ENCODE data around the gene TMBIM1. TPM values are rescaled to one million over a fixed set of nuclear protein-coding genes. Genes with fewer than 3 reads are reported as not detected.
A peak's percentile ranks its signal among the peaks of the same experiment; 100 is the strongest.
"Not testable (repeated sequence)": the region's sequence is repeated elsewhere in the genome, so short reads cannot be mapped to it uniquely, and the experiment has no call there.

Gene TMBIM1
- total RNA-seq, 4 donors from 2014 or later, result 234 to 370 (median 319) TPM

DNA sequence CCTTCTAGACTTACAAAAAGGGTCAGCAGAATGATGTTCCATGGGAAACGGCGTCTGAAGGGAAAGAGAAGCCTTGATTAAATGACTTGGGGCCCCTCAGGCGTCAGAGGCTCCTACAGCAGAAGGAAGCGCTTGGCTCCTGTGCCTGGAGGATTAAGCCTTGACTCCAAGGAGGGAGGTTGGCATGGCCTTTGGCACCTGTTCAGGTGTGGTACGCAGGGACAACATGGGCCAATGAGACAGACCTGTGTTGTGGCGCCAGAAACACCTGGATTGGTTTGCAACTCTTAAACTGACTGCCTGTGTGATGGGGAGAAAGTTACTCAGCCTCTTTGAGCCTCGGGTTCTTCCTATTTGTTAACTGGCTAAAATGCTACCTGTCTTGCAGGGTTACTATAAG is 14.4 kb downstream of the TMBIM1 start:
- peaks cover 57% of the 10 kb centered on the region for H3K4me1 ChIP-seq
- H3K27ac ChIP-seq, result peak overlapping the region; percentile 2
- H3K27me3 ChIP-seq, result no peaks in the 10 kb centered on the region
- no peaks in the 10 kb centered on the region for H3K9me3 ChIP-seq
- DNase-seq (ENCODE audit: low spot score in 2 of 2), result no peak
- WGBS, result 68% methylated on average over 7 of the region's 7 CpGs
- H3K4me3 ChIP-seq, result no peak overlapping the region
- H3K36me3 ChIP-seq, result peaks cover 84% of the 10 kb centered on the region
- TF ChIP-seq POLR2AphosphoS5 (IDR thresholded peaks at IDR 0.05), result no peak
- TF ChIP-seq POLR2A (IDR thresholded peaks at IDR 0.05), result no peak
- no peak for TF ChIP-seq EP300 (IDR thresholded peaks at IDR 0.05)
- TF ChIP-seq, protein P1, sequence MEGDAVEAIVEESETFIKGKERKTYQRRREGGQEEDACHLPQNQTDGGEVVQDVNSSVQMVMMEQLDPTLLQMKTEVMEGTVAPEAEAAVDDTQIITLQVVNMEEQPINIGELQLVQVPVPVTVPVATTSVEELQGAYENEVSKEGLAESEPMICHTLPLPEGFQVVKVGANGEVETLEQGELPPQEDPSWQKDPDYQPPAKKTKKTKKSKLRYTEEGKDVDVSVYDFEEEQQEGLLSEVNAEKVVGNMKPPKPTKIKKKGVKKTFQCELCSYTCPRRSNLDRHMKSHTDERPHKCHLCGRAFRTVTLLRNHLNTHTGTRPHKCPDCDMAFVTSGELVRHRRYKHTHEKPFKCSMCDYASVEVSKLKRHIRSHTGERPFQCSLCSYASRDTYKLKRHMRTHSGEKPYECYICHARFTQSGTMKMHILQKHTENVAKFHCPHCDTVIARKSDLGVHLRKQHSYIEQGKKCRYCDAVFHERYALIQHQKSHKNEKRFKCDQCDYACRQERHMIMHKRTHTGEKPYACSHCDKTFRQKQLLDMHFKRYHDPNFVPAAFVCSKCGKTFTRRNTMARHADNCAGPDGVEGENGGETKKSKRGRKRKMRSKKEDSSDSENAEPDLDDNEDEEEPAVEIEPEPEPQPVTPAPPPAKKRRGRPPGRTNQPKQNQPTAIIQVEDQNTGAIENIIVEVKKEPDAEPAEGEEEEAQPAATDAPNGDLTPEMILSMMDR (IDR thresholded peaks at IDR 0.05), result no peak

DNA sequence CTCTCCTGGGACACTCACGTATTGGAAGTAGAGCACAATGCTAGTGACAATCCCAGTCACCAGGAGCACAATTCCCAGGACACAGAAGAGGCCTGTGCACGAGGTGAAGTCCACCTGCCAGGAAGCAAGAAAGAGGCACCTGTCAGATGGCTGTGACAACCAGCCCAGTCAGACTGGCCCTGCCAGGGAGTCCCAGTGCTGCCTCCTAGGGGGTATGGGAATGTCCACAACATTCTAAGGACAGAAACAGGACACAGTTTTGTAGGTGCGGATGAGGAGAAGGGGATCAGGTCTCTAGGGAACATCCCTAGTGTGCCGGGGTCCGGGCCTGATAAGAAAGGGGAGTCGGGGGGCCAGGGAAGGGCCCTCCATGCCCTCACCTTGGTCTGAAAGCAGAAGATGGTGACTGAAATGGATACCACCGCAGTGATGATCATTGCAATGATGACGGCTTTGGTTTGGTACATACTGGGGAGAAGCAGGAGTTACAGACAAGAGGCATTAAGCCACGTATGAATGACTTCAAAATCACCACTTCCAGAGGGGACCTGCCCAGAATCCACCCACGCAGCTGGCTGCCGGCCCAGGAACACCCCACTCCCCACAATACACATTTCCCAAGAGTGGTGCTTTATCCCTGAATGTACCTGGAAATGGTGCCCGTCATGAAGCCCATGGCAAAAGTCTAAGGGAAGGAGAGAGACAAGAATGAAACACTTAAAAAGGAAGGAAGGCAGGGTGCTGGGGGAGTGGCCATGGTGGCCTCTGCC is 15.1 kb downstream of the TMBIM1 start:
- Histone ChIP-seq H3K4me1 (peaks cover 57% of the 10 kb centered on the region), H3K27ac (peak overlapping the region; percentile 2), H3K4me3 (no peak overlapping the region), H3K9me3 (no peaks in the 10 kb centered on the region), H3K36me3 (peaks cover 84% of the 10 kb centered on the region), H3K27me3 (no peaks in the 10 kb centered on the region)
- no peak for DNase-seq (ENCODE audit: low spot score in 2 of 2)
- WGBS, result 67% methylated on average over 11 of the region's 12 CpGs
- no peak for TF ChIP-seq POLR2A (IDR thresholded peaks at IDR 0.05)

DNA sequence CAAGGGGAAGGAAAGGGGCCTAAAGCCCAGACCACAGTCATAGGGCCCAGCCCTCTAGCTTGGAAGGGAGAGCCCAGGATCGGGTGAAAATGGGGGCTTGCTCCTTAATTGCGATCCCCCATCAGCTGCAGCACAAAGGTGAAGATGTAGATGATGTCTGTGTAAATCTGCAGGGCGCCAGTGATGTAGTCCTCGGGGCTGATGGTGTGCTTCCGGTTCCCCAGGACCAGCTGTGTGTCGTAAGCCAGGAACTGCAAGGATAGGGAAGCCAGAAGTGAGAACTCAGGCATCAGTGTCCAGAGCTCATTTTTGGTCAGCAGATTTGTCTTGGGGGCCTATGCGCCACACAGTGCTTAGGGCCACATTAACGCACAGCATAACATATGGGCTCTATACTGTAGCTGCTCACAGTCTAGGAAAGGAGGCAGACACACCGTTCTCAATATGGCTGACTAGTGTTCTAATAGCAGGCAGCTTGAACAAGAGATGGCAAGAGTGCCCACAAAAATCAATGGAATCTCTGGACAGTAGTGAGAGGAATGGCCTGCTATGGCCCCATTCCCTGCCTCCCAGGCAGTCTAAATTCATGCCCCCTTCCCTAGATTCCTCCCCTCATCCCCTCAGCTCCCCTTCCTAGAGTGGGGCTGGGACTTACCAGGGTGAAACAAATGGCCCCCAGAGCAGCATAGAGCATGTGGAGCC is 16.8 kb downstream of the TMBIM1 start:
- Histone ChIP-seq H3K27me3 (no peaks in the 10 kb centered on the region), H3K4me1 (peaks cover 62% of the 10 kb centered on the region), H3K4me3 (no peak overlapping the region), H3K27ac (peak overlapping the region; percentile 15), H3K9me3 (no peaks in the 10 kb centered on the region), H3K36me3 (peaks cover 71% of the 10 kb centered on the region)
- no peak for TF ChIP-seq POLR2A (IDR thresholded peaks at IDR 0.05)
- TF ChIP-seq, protein P1 (IDR thresholded peaks at IDR 0.05), result no peak
- no peak for TF ChIP-seq POLR2AphosphoS5 (IDR thresholded peaks at IDR 0.05)
- no peak for TF ChIP-seq EP300 (IDR thresholded peaks at IDR 0.05)
- WGBS, result 70% methylated on average over 7 of the region's 9 CpGs
- no peak for DNase-seq (ENCODE audit: low spot score in 2 of 2)

DNA sequence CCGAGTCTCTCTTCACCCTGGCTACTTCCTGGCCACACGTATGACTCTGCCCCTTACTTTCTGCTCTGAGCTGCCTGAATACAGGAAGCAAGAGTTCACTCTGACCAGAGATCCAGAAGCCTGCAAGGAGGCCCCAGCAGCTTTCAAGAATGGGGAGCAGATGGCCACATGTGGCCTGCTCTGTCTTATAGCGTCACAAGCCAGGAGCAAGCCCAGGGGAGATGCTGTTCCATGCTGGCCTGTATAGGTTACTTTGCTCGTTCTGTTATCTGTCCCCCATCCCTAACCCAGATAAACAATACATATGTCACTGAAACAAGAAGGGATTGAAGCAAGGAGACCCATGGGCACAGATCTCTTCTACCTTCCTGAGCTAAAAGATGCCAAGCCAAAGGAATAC is 17.7 kb downstream of the TMBIM1 start:
- H3K9me3 ChIP-seq, result no peaks in the 10 kb centered on the region
- WGBS, result 70% methylated on average over 3 of the region's 4 CpGs
- no peak for DNase-seq (ENCODE audit: low spot score in 2 of 2)
- TF ChIP-seq POLR2AphosphoS5 (IDR thresholded peaks at IDR 0.05) (no peak), POLR2A (IDR thresholded peaks at IDR 0.05) (no peak), EP300 (IDR thresholded peaks at IDR 0.05) (no peak)
- TF ChIP-seq, protein P1 (IDR thresholded peaks at IDR 0.05), result no peak
- H3K27me3 ChIP-seq, result no peaks in the 10 kb centered on the region
- H3K4me3 ChIP-seq, result no peak overlapping the region
- peak overlapping the region; percentile 60 for H3K27ac ChIP-seq
- H3K36me3 ChIP-seq, result peaks cover 61% of the 10 kb centered on the region
- H3K4me1 ChIP-seq, result peaks cover 56% of the 10 kb centered on the region

DNA sequence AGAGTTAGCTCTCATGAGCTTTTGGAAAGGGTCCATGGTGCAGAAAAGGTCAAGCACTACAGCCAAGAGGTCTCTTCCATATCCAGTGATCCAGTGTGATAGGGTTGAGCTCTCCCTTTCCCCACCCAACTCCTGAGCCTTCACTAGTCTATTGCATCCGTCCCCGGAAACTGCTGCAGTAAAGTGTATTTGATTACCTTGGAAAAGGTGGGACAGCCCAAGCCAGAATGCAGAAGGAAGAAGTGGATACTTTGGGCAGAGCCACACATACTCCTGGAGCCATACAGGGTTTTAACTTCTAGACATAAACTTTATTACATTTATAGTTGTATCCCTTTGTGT is 18.4 kb downstream of the TMBIM1 start:
- TF ChIP-seq, protein P1 (IDR thresholded peaks at IDR 0.05), result no peak
- TF ChIP-seq POLR2A (IDR thresholded peaks at IDR 0.05), result no peak
- TF ChIP-seq EP300 (IDR thresholded peaks at IDR 0.05), result no peak
- no peak for TF ChIP-seq POLR2AphosphoS5 (IDR thresholded peaks at IDR 0.05)
- WGBS, result 78% methylated on average over 2 of the region's 2 CpGs
- Histone ChIP-seq H3K4me1 (peaks cover 63% of the 10 kb centered on the region), H3K36me3 (peaks cover 54% of the 10 kb centered on the region), H3K27me3 (no peaks in the 10 kb centered on the region), H3K4me3 (no peak overlapping the region), H3K9me3 (no peaks in the 10 kb centered on the region), H3K27ac (peak overlapping the region; percentile 60)
- no peak for DNase-seq (ENCODE audit: low spot score in 2 of 2)

DNA sequence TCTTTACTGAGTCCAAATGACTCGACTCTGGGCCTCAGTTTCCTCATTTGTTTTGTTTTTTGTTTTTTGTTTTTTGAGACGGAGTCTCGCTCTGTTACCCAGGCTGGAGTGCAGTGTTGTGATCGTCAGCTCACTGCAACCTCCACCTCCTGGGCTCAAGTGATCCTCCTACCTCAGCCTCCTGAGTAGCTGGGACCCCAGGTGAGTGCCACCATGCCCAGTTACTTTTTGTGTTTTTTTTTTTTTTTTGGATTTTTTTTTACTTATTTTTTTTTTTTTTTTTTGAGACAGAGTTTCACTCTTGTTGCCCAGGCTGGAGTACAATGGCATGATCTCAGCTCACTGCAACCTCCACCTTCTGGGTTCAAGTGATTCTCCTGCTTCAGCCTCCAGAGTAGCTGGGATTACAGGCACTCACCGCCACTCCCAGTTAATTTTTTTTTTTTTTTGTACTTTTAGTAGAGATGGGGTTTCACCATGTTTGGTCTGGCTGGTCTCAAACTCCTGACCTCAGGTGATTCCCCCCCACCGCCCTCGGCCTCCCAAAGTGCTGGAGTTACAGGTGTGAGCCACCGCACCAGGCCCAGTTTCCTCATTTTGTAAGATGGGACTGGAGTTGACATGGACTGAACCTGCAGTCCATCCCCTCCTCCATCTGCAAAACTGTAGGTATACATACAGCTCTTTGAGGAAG is 18.9 kb downstream of the TMBIM1 start:
- not testable (repeated sequence) for H3K27me3 ChIP-seq; H3K9me3 ChIP-seq; DNase-seq (ENCODE audit: low spot score in 2 of 2)
- Histone ChIP-seq H3K4me3 (peak overlapping the region; percentile 79), H3K27ac (peak overlapping the region; percentile 79), H3K4me1 (peaks cover 63% of the 10 kb centered on the region), H3K36me3 (peaks cover 49% of the 10 kb centered on the region)
- 58% methylated on average over 8 of the region's 8 CpGs for WGBS
